Left ventricle myocardium inferior (tissue), 1 donor: ENCODE results near the gene CLCN5. TPM values are rescaled to one million over a fixed set of nuclear protein-coding genes. Genes with fewer than 3 reads are reported as not detected.

ENCODE experiments used
- DNase-seq: peaks from one replicate; pipeline ENCODE4 v3.0.0-alpha.2; 2020
- H3K27ac ChIP-seq: fragments of 200-600 bp; replicated peaks from 2 replicates; pipeline ENCODE4 v1.8.0; 2021
- H3K27me3 ChIP-seq: fragments of 200-600 bp; 2 replicates; pipeline ENCODE4 v1.8.0; 2021; ENCODE audit warnings: low read depth
- H3K36me3 ChIP-seq: fragments of 200-600 bp; 2 replicates; pipeline ENCODE4 v1.8.0; 2021
- H3K4me1 ChIP-seq: fragments of 200-600 bp; 2 replicates; pipeline ENCODE4 v1.8.0; 2021
- H3K4me3 ChIP-seq: fragments of 200-600 bp; 2 replicates; pipeline ENCODE4 v1.8.0; 2021; ENCODE audit warnings: mild to moderate bottlenecking, moderate library complexity
- H3K9me3 ChIP-seq: fragments of 200-600 bp; replicated peaks from 2 replicates; pipeline ENCODE4 v1.8.0; 2021
- CTCF ChIP-seq: fragments of 200-600 bp; IDR thresholded peaks from 2 replicates; pipeline ENCODE4 v1.8.0; 2021; ENCODE audit warnings: antibody characterized with exemption, mild to moderate bottlenecking, borderline replicate concordance
- intact Hi-C: fragments of 100-400 bp; cut with micrococcal nuclease; formaldehyde crosslinking; loops from one replicate; pipeline ENCODE4 v1.11.0; 2022
- total RNA-seq: library from RNA; stranded (reverse); fragmentation: NEBNext Ultra II Directional; extraction: Animal tissue kit (Norgen Biotek cat#: 25700); gene quantifications from one replicate; pipeline ENCODE4 v1.2.1, GENCODE V29; 2021
- donor health status: DM: no; HTN: yes; CAD: no; lungs with severe emphysema.

Gene CLCN5
- total RNA-seq, 1 donor from 2014 or later: 1.7 TPM

- H3K27ac ChIP-seq: no peak overlapping the region
Observed at GRCh38 chrX:49896951-49897350, 25.4 kb upstream of the CLCN5 start.

GRCh38 chrX:49901048-49901447 lies 21.3 kb upstream of the CLCN5 start:
- intact Hi-C loops: no loop called here
- Histone ChIP-seq H3K36me3 (no peaks in the 10 kb centered on the region), H3K4me1 (no peaks in the 10 kb centered on the region), H3K27me3 (no peaks in the 10 kb centered on the region), H3K4me3 (no peak overlapping the region), H3K9me3 (no peaks in the 10 kb centered on the region), H3K27ac (no peak overlapping the region)
- no peak for DNase-seq
- no peak for TF ChIP-seq CTCF

More at GRCh38 chrX:49896951-49897350, 25.4 kb upstream of the CLCN5 start:
- TF ChIP-seq CTCF: no peak
- Histone ChIP-seq H3K4me1 (no peaks in the 10 kb centered on the region), H3K4me3 (no peak overlapping the region), H3K9me3 (no peaks in the 10 kb centered on the region), H3K27me3 (no peaks in the 10 kb centered on the region), H3K36me3 (no peaks in the 10 kb centered on the region)
- intact Hi-C loops: no loop called here
- DNase-seq: no peak

GRCh38 chrX:49910344-49910743 lies 12.1 kb upstream of the CLCN5 start:
- intact Hi-C loops: no loop called here
- Histone ChIP-seq H3K9me3 (no peaks in the 10 kb centered on the region), H3K4me3 (no peak overlapping the region), H3K4me1 (no peaks in the 10 kb centered on the region), H3K27me3 (no peaks in the 10 kb centered on the region), H3K27ac (no peak overlapping the region), H3K36me3 (no peaks in the 10 kb centered on the region)
- no peak for DNase-seq
- TF ChIP-seq CTCF: no peak

- H3K36me3 ChIP-seq: no peaks in the 10 kb centered on the region
Observed at GRCh38 chrX:49912086-49912485, 10.3 kb upstream of the CLCN5 start.

GRCh38 chrX:49912861-49913260 lies 9.5 kb upstream of the CLCN5 start:
- Histone ChIP-seq H3K4me1 (no peaks in the 10 kb centered on the region), H3K36me3 (no peaks in the 10 kb centered on the region), H3K27ac (no peak overlapping the region), H3K9me3 (no peaks in the 10 kb centered on the region), H3K27me3 (no peaks in the 10 kb centered on the region), H3K4me3 (no peak overlapping the region)
- intact Hi-C loops: no loop called here
- TF ChIP-seq CTCF: no peak
- DNase-seq: no peak

More at GRCh38 chrX:49912086-49912485, 10.3 kb upstream of the CLCN5 start:
- H3K27me3 ChIP-seq: no peaks in the 10 kb centered on the region
- H3K4me3 ChIP-seq: no peak overlapping the region
- intact Hi-C loops: no loop called here
- no peaks in the 10 kb centered on the region for H3K9me3 ChIP-seq
- no peak overlapping the region for H3K27ac ChIP-seq
- no peak for TF ChIP-seq CTCF
- no peaks in the 10 kb centered on the region for H3K4me1 ChIP-seq
- no peak for DNase-seq
